Activated B cell treated with CpG ODN at 0.5 μM for 24 hours (primary cell): ENCODE results near the gene NAP1L1. TPM values are rescaled to one million over a fixed set of nuclear protein-coding genes. Genes with fewer than 3 reads are reported as not detected.
A peak's percentile ranks its signal among the peaks of the same experiment; 100 is the strongest.

Experiments
- ATAC-seq: fragments of 200-7000 bp; cut with Tn5 transposase; one replicate; pipeline ENCODE4 v1.10.0; 2021; ENCODE audit warnings: low read depth, mild to moderate bottlenecking, moderate library complexity
- CTCF ChIA-PET: fragments of 350-600 bp; sonication (Branson Sonifier 250); formaldehyde crosslinking; loops from one replicate; lab custom pipeline; 2021; ENCODE audit warnings: antibody characterized with exemption; lab: Charles Lee
- POLR2A ChIA-PET: fragments of 350-600 bp; sonication (Branson Sonifier 250); formaldehyde crosslinking; loops from one replicate; lab custom pipeline; 2021; ENCODE audit warnings: antibody characterized with exemption; lab: Charles Lee
- DNase-seq: peaks from one replicate; pipeline ENCODE4 v3.0.0; 2022
- H3K27ac Mint-ChIP-seq: one replicate; pipeline ENCODE4 v1.8.0; 2020; ENCODE audit warnings: mixed read lengths
- H3K27me3 Mint-ChIP-seq: one replicate; pipeline ENCODE4 v1.8.0; 2021; ENCODE audit warnings: mixed read lengths
- H3K36me3 Mint-ChIP-seq: one replicate; pipeline ENCODE4 v1.8.0; 2021; ENCODE audit warnings: low read depth, mixed read lengths
- H3K4me1 Mint-ChIP-seq: one replicate; pipeline ENCODE4 v1.8.0; 2021; ENCODE audit warnings: mixed read lengths
- H3K4me3 Mint-ChIP-seq: one replicate; pipeline ENCODE4 v1.8.0; 2020; ENCODE audit warnings: mild to moderate bottlenecking, mixed read lengths
- H3K9me3 Mint-ChIP-seq: one replicate; pipeline ENCODE4 v1.8.0; 2020; ENCODE audit warnings: mixed read lengths
- CTCF ChIP-seq: fragments of 200-600 bp; IDR thresholded peaks from one replicate; pipeline ENCODE4 v1.8.0; 2022; ENCODE audit warnings: antibody characterized with exemption, mild to moderate bottlenecking
- intact Hi-C: fragments of 100-400 bp; cut with micrococcal nuclease; formaldehyde crosslinking; loops from one replicate; pipeline ENCODE4 v1.15.1; 2024
- total RNA-seq: library from RNA; stranded (reverse); gene quantifications from 2 replicates; pipeline ENCODE4 v1.2.3, GENCODE V29; 2022

NAP1L1 gene
- total RNA-seq, 1 donor from 2014 or later = 1,185 TPM

GRCh38 chr12:76096079-76096646 is 11.7 kb upstream of the NAP1L1 start:
- ChIA-PET POLR2A (no interaction called here), CTCF (no interaction called here)
- Mint-ChIP-seq H3K36me3 (no peaks in the 10 kb centered on the region), H3K9me3 (no peaks in the 10 kb centered on the region), H3K4me1 (no peaks in the 10 kb centered on the region), H3K4me3 (no peak overlapping the region), H3K27me3 (no peaks in the 10 kb centered on the region), H3K27ac (no peak overlapping the region)
- intact Hi-C loops = no loop called here
- no peak for TF ChIP-seq CTCF
- no peak for ATAC-seq
- no peak for DNase-seq

- Mint-ChIP-seq H3K36me3 (no peaks in the 10 kb centered on the region), H3K9me3 (no peaks in the 10 kb centered on the region), H3K27me3 (no peaks in the 10 kb centered on the region), H3K27ac (no peak overlapping the region), H3K4me3 (no peak overlapping the region), H3K4me1 (no peaks in the 10 kb centered on the region)
- ATAC-seq = no peak
- intact Hi-C loops = no loop called here
- TF ChIP-seq CTCF = no peak
- POLR2A ChIA-PET = no interaction called here
- CTCF ChIA-PET = no interaction called here
- DNase-seq = no peak
Observed at GRCh38 chr12:76094754-76095153, 10.3 kb upstream of the NAP1L1 start.

DNA sequence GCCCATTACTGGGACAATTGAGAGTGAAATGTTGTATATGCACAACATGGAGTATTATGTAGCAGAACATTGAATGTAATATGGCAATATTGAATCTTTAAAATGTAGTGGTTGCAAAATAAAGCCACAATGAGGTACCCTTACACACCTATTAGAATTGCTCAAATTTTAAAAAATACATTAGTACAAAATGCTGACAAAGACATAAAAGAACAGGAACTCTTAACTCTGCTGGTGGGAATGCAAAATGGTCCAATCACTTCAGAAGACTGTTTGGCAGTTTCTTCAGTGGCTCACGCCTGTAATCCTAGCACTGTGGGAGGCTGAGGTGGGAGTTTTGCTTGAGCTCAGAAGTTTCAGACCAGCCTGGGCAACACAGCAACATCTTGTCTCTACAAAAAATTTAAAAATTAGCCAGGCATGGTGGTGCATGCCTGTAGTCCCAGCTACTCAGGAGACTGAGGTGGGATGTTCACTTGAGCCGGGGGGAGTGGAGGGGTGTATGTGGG is 6.8 kb upstream of the NAP1L1 start:
- POLR2A ChIA-PET = no interaction called here
- no peaks in the 10 kb centered on the region for H3K36me3 Mint-ChIP-seq
- H3K4me1 Mint-ChIP-seq = peaks cover 4% of the 10 kb centered on the region
- TF ChIP-seq CTCF = no peak
- no peak overlapping the region for H3K4me3 Mint-ChIP-seq
- no peak overlapping the region for H3K27ac Mint-ChIP-seq
- no peaks in the 10 kb centered on the region for H3K27me3 Mint-ChIP-seq
- ATAC-seq = no peak
- no peak for DNase-seq
- H3K9me3 Mint-ChIP-seq = no peaks in the 10 kb centered on the region
- CTCF ChIA-PET = no interaction called here
- intact Hi-C loops = no loop called here

DNA sequence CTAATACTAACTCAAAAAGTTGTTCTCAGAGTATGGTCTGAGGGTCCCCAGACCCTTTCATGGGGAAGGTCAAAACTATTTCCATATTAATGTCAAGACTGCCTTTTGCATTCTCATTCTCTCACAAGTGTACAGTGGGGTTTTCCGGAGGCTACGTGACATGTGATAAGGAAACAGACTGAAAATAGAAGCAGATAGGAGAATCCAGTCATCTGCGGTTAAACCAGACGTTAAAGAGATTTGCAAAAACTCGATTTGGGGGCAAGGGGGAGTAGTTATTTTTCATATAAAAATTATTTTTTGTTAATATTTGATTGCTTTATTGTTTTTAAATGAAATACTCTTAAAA is 1.0 kb upstream of the NAP1L1 start:
- intact Hi-C loops = loop anchor here (1.0 to 10.0 kb wide), 4 partner anchors 73 to 979 kb away; partner anchors contain the start of gene E2F7
- ChIA-PET CTCF (no interaction called here), POLR2A (interaction anchor here (1.8 to 3.1 kb wide), 2 partner anchors 54 to 262 kb away, joined by 10 to 26 read pairs; partner anchors contain the start of genes BBS10 and PHLDA1)
- H3K4me3 Mint-ChIP-seq = peak overlapping the region; percentile 99
- DNase-seq (no peak), ATAC-seq (no peak)
- peaks cover 49% of the 10 kb centered on the region for H3K4me1 Mint-ChIP-seq
- no peak for TF ChIP-seq CTCF
- H3K36me3 Mint-ChIP-seq = peaks cover 16% of the 10 kb centered on the region
- H3K9me3 Mint-ChIP-seq = no peaks in the 10 kb centered on the region
- H3K27ac Mint-ChIP-seq = peak overlapping the region; percentile 100
- no peaks in the 10 kb centered on the region for H3K27me3 Mint-ChIP-seq

- Mint-ChIP-seq H3K36me3 (peaks cover 21% of the 10 kb centered on the region), H3K27ac (peak overlapping the region; percentile 100), H3K4me1 (peaks cover 53% of the 10 kb centered on the region), H3K4me3 (peak overlapping the region; percentile 99), H3K9me3 (no peaks in the 10 kb centered on the region), H3K27me3 (no peaks in the 10 kb centered on the region)
- TF ChIP-seq CTCF = no peak
- ATAC-seq (peak; percentile 51), DNase-seq (no peak)
- ChIA-PET CTCF (interaction anchor here (0.8 kb wide), 1 partner anchor 263 kb away, joined by 3 read pairs; the partner anchor contains the start of gene BBS10), POLR2A (interaction anchor here (0.7 to 3.1 kb wide), 7 partner anchors 54 to 679 kb away, joined by 3 to 26 read pairs (median 8); partner anchors contain the start of genes BBS10, GLIPR1, KRR1 and OSBPL8)
- intact Hi-C loops = loop anchor here (1.0 to 10.0 kb wide), 16 partner anchors 73 to 1548 kb away; partner anchors contain the start of genes ATXN7L3B, BBS10, CAPS2 and E2F7
Observed at GRCh38 chr12:76084863-76085519, 506 bp upstream of the NAP1L1 start.
